SK-MEL-5 (cell line): ENCODE measurements around the gene SNRPA. TPM values are rescaled to one million over a fixed set of nuclear protein-coding genes. Genes with fewer than 3 reads are reported as not detected.

Source experiments
- DNase-seq: peaks from one replicate; pipeline ENCODE4 v3.0.0-alpha.2; 2016; ENCODE audit warnings: low read depth, low spot score
- in situ Hi-C: cut with HindIII; loops from 2 replicates; pipeline ENCODE4 v1.10.0; 2016; ENCODE audit warnings: low sequenced_read_pairs, high pct_unique_total_duplicates, low pct_unique_long_range_greater_than_20kb
- polyA plus RNA-seq, 2 experiments: library from polyadenylated mRNA; depleted of rRNA; stranded (reverse); fragments of >200 nt; gene quantifications; 2 replicates each; pipeline ENCODE4 v1.2.3, GENCODE V29; 2015
- total RNA-seq: library from RNA; depleted of rRNA; stranded (reverse); fragments of >200 nt; shearing (Covaris generic); gene quantifications from 2 replicates; pipeline ENCODE4 v1.2.3, GENCODE V29; 2014; rRNA removed

The SNRPA gene
- 56.1 and 60.7 TPM in 2 replicates for total RNA-seq
- 95.8 and 97.4 TPM in 2 replicates for polyA plus RNA-seq (2015; cell fraction: cytosol; rRNA removed)
- 116 and 121 TPM in 2 replicates for polyA plus RNA-seq (2015; cell fraction: nucleus; rRNA removed)

- peak; percentile 98 for DNase-seq
- in situ Hi-C loops = no loop called here
Observed at GRCh38 chr19:40750874-40751537, at the start of gene SNRPA. Gene SNRPA (plus strand): TSS chr19:40751203. CDS start chr19:40751409, 206 bp downstream.

GRCh38 chr19:40701758-40702157 lies 49.2 kb upstream of the SNRPA start:
- in situ Hi-C loops = no loop called here
- DNase-seq = no peak

GRCh38 chr19:40702337-40703012 lies 48.5 kb upstream of the SNRPA start:
- in situ Hi-C loops = no loop called here
- peak; percentile 58 for DNase-seq

GRCh38 chr19:40703029-40703755 lies 47.8 kb upstream of the SNRPA start:
- no peak for DNase-seq
- in situ Hi-C loops = no loop called here

GRCh38 chr19:40704491-40705361 lies 46.3 kb upstream of the SNRPA start:
- DNase-seq = no peak
- in situ Hi-C loops = no loop called here

GRCh38 chr19:40705362-40705651 lies 45.7 kb upstream of the SNRPA start:
- no peak for DNase-seq
- in situ Hi-C loops = no loop called here

GRCh38 chr19:40705950-40706619 lies 44.9 kb upstream of the SNRPA start:
- DNase-seq = no peak
- in situ Hi-C loops = no loop called here

GRCh38 chr19:40707615-40708014 lies 43.4 kb upstream of the SNRPA start:
- in situ Hi-C loops = no loop called here
- no peak for DNase-seq

- in situ Hi-C loops = no loop called here
- DNase-seq = no peak
Observed at GRCh38 chr19:40709817-40710216, 41.2 kb upstream of the SNRPA start.

- in situ Hi-C loops = no loop called here
- DNase-seq = no peak
Observed at GRCh38 chr19:40713939-40714338, 37.1 kb upstream of the SNRPA start.

- in situ Hi-C loops = no loop called here
- peak; percentile 88 for DNase-seq
Observed at GRCh38 chr19:40714441-40715299, 36.3 kb upstream of the SNRPA start.

GRCh38 chr19:40716031-40716481 lies 34.9 kb upstream of the SNRPA start:
- DNase-seq = no peak
- in situ Hi-C loops = no loop called here

GRCh38 chr19:40716482-40717324 lies 34.3 kb upstream of the SNRPA start, which contains the start of the genes COQ8B and ITPKC:
Gene COQ8B (minus strand): TSS chr19:40716886. CDS start chr19:40714632, 2,254 bp downstream.
Gene ITPKC (plus strand): TSS chr19:40717112. CDS start chr19:40717136, 24 bp downstream.
- DNase-seq = peak; percentile 95
- in situ Hi-C loops = no loop called here

GRCh38 chr19:40717325-40717879 lies 33.6 kb upstream of the SNRPA start:
- in situ Hi-C loops = no loop called here
- DNase-seq = no peak
